Neural progenitor cell (in vitro differentiated cells): ENCODE data around the gene FDXACB1.

ENCODE experiments used
- CTCF ChIP-seq: fragments of 200-600 bp; sonication (generic); IDR thresholded peaks from 2 replicates; pipeline ENCODE4 v1.5.1; 2017; ENCODE audit warnings: antibody characterized with exemption, mild to moderate bottlenecking
- EZH2 ChIP-seq: fragments of 200-600 bp; sonication (generic); IDR thresholded peaks from 2 replicates; pipeline ENCODE4 v1.6.1; 2017; ENCODE audit warnings: antibody characterized with exemption, mild to moderate bottlenecking, moderate library complexity
- EZH2phosphoT487 ChIP-seq: fragments of 200-600 bp; sonication (generic); IDR thresholded peaks from 2 replicates; pipeline ENCODE4 v1.6.1; 2017; ENCODE audit warnings: antibody characterized with exemption

GRCh38 chr11:111834432-111835163 is 44.4 kb downstream of the FDXACB1 start:
- TF ChIP-seq CTCF (no peak), EZH2 (no peak), EZH2phosphoT487 (no peak)
